Esophagus squamous epithelium (tissue), 4 donors: ENCODE data around the gene EPN2.
"Not testable (repeated sequence)": the region's sequence is repeated elsewhere in the genome, so short reads cannot be mapped to it uniquely, and the experiment has no call there.

ENCODE experiments used
- CTCF ChIP-seq, 6 experiments: fragments of 450-650 bp in 4 of 6; fragments of 200-600 bp in 2 of 6; sonication (generic) in 2 of 6; IDR thresholded peaks; one replicate each; pipeline ENCODE4 v1.5.1; 2016 to 2019; ENCODE audit warnings: antibody characterized with exemption in 6 of 6, mild to moderate bottlenecking in 4 of 6, moderate library complexity in 4 of 6
- POLR2A ChIP-seq, 4 donors: fragments of 450-650 bp; IDR thresholded peaks; one replicate each; pipeline ENCODE4 v1.6.1; 2017; ENCODE audit warnings: antibody characterized with exemption in 4 of 4, mild to moderate bottlenecking in 4 of 4, moderate library complexity in 3 of 4

- not testable (repeated sequence) for TF ChIP-seq CTCF, POLR2A (IDR thresholded peaks at IDR 0.05)
Measured at GRCh38 chr17:19226610-19227588, 10.3 kb upstream of the EPN2 start.
